GM19452 (cell line): ENCODE results near the gene MGAT5.

Source experiments
- ATAC-seq: cut with Tn5 transposase; IDR thresholded peaks from one replicate; pipeline ENCODE4 v1.9.1; 2021; ENCODE audit not compliant: unreplicated experiment

The MGAT5 gene

GRCh38 chr2:134253804-134254203 is at the start of gene MGAT5:
Gene MGAT5 (plus strand): TSS chr2:134254072. CDS start chr2:134254404, 332 bp downstream.
- no peak for ATAC-seq

- ATAC-seq, result no peak
Measured at GRCh38 chr2:134205087-134205486, 48.8 kb upstream of the MGAT5 start.

- no peak for ATAC-seq
Measured at GRCh38 chr2:134206031-134206430, 47.8 kb upstream of the MGAT5 start.

- ATAC-seq, result no peak
Measured at GRCh38 chr2:134206573-134206972, 47.3 kb upstream of the MGAT5 start.

- ATAC-seq, result peak; percentile 65
Measured at GRCh38 chr2:134207589-134208209, 46.2 kb upstream of the MGAT5 start.

GRCh38 chr2:134208825-134209224 is 45.0 kb upstream of the MGAT5 start:
- no peak for ATAC-seq

- no peak for ATAC-seq
Measured at GRCh38 chr2:134212746-134213145, 41.1 kb upstream of the MGAT5 start.

GRCh38 chr2:134216152-134216829 is 37.6 kb upstream of the MGAT5 start:
- no peak for ATAC-seq

GRCh38 chr2:134217351-134217750 is 36.5 kb upstream of the MGAT5 start:
- peak; percentile 14 for ATAC-seq

- peak; percentile 78 for ATAC-seq
Measured at GRCh38 chr2:134217924-134218323, 35.9 kb upstream of the MGAT5 start.

GRCh38 chr2:134218414-134218813 is 35.5 kb upstream of the MGAT5 start:
- peak; percentile 36 for ATAC-seq

- peak; percentile 52 for ATAC-seq
Measured at GRCh38 chr2:134218930-134219658, 34.8 kb upstream of the MGAT5 start.

GRCh38 chr2:134220344-134220974 is 33.4 kb upstream of the MGAT5 start:
- no peak for ATAC-seq

- ATAC-seq, result no peak
Measured at GRCh38 chr2:134224005-134224404, 29.9 kb upstream of the MGAT5 start.

- ATAC-seq, result no peak
Measured at GRCh38 chr2:134225173-134225572, 28.7 kb upstream of the MGAT5 start.

GRCh38 chr2:134225841-134226240 is 28.0 kb upstream of the MGAT5 start:
- no peak for ATAC-seq

- ATAC-seq, result no peak
Measured at GRCh38 chr2:134226601-134227000, 27.3 kb upstream of the MGAT5 start.

- no peak for ATAC-seq
Measured at GRCh38 chr2:134227666-134228065, 26.2 kb upstream of the MGAT5 start.

GRCh38 chr2:134228493-134228903 is 25.4 kb upstream of the MGAT5 start:
- ATAC-seq, result no peak

- no peak for ATAC-seq
Measured at GRCh38 chr2:134229540-134229939, 24.3 kb upstream of the MGAT5 start.

GRCh38 chr2:134230885-134231284 is 23.0 kb upstream of the MGAT5 start:
- no peak for ATAC-seq
